Stomach (tissue), 9 donors: ENCODE data around the gene ZDBF2. TPM values are rescaled to one million over a fixed set of nuclear protein-coding genes. Genes with fewer than 3 reads are reported as not detected.

Experiments used
- DNase-seq, 2 donors: peaks; one replicate each; pipeline versions ENCODE4 v3.0.0 to v3.0.0-alpha.2; 2013 to 2019
- H3K27ac ChIP-seq, 5 donors: fragments of 200-600 bp in 4 of 5; sonication (generic) in 4 of 5; one replicate each; pipeline ENCODE4 v1.5.1; 2013 to 2019; ENCODE audit warnings: mild to moderate bottlenecking in 1 of 5, moderate library complexity in 1 of 5
- H3K27me3 ChIP-seq, 3 donors: fragments of 200-600 bp; sonication (generic); one replicate each; pipeline ENCODE4 v1.5.1; 2017 to 2019; ENCODE audit warnings: mixed run types in 1 of 3
- H3K36me3 ChIP-seq, 4 donors: fragments of 200-600 bp; sonication (generic); 1 replicate in 3 of 4; 2 replicates in 1 of 4; pipeline ENCODE4 v1.5.1; 2016 to 2019
- H3K4me1 ChIP-seq, 4 donors: fragments of 200-600 bp; sonication (generic); one replicate each; pipeline ENCODE4 v1.5.1; 2016 to 2019
- H3K4me3 ChIP-seq, 4 donors: fragments of 200-600 bp; sonication (generic) in 3 of 4; one replicate each; pipeline ENCODE4 v1.5.1; 2016 to 2019; ENCODE audit warnings: mild to moderate bottlenecking in 1 of 4
- H3K9me3 ChIP-seq, 4 donors: fragments of 200-600 bp; sonication (generic); one replicate each; pipeline ENCODE4 v1.5.1; 2016 to 2019
- CTCF ChIP-seq, 7 experiments: fragments of 450-650 bp in 4 of 7; fragments of 200-600 bp in 3 of 7; sonication (generic) in 3 of 7; IDR thresholded peaks; one replicate each; pipeline ENCODE4 v1.5.1; 2016 to 2019; ENCODE audit warnings: antibody characterized with exemption in 7 of 7, control low read depth in 2 of 7, mild to moderate bottlenecking in 1 of 7
- EP300 ChIP-seq: sonication (generic); formaldehyde crosslinking; IDR thresholded peaks from one replicate; pipeline ENCODE4 v1.6.1; 2017; ENCODE audit warnings: antibody characterized with exemption
- POLR2A ChIP-seq, 4 donors: fragments of 450-650 bp; IDR thresholded peaks; one replicate each; pipeline ENCODE4 v1.6.1; 2016; ENCODE audit warnings: antibody characterized with exemption in 4 of 4, control low read depth in 2 of 4, mild to moderate bottlenecking in 1 of 4, moderate library complexity in 1 of 4
- POLR2AphosphoS5 ChIP-seq, 3 donors: sonication (generic); formaldehyde crosslinking; IDR thresholded peaks; one replicate each; pipeline ENCODE4 v1.6.1; 2016; ENCODE audit warnings: antibody characterized with exemption in 3 of 3
- WGBS, 5 donors: extraction: QIAGEN DNeasy Blood & Tissue Kit in 3 of 5; methylation state at CpG; one replicate each; pipeline versions ENCODE4 v1.1.5 to v1.1.7; 2013 to 2018; 5-methylcytosine and 5-hydroxymethylcytosine counted together
- intact Hi-C: fragments of 100-400 bp; cut with DNase I; formaldehyde crosslinking; loops from one replicate; pipeline ENCODE4 v1.15.1; 2023; ENCODE audit warnings: low total_unique reads
- polyA plus RNA-seq, 3 donors: library from polyadenylated mRNA; stranded (reverse); fragments of 200-250 nt; gene quantifications; one replicate each; pipeline ENCODE4 v1.2.3, GENCODE V29; 2013
- total RNA-seq, 5 donors: library from RNA; depleted of rRNA; stranded (reverse); fragments of >200 nt; gene quantifications; one replicate each; pipeline versions ENCODE4 v1.1.0 to v1.2.3, GENCODE V29; 2014 to 2016
- donor health status: healthy with polysubstance abuse.
- donor health status: Bipolar disorder and iron deficiency.
- donor health status: healthy.

The ZDBF2 gene
- total and polyA plus RNA-seq, 8 donors, result 0.93 to 38.5 (median 6.5) TPM

GRCh38 chr2:206250041-206250897 is 24.2 kb upstream of the ZDBF2 start:
- no peak for TF ChIP-seq CTCF (IDR thresholded peaks at IDR 0.05)
- Histone ChIP-seq H3K4me1 (peaks cover 0 to 8% (median 4%) of the 10 kb centered on the region in 4 donors), H3K27me3 (peaks cover 0 to 71% (median 24%) of the 10 kb centered on the region in 3 donors), H3K4me3 (peak overlapping the region; percentile 6 to 32 (median 19)), H3K27ac (no peak overlapping the region), H3K36me3 (no peaks in the 10 kb centered on the region), H3K9me3 (peaks cover 0 to 15% (median 2%) of the 10 kb centered on the region in 4 donors)
- intact Hi-C loops, result no loop called here
- 44 to 49% (median 46%) methylated on average over 45 of the region's 45 CpGs for WGBS, 5 donors
- DNase-seq, result peak in 1 of 2 donors; percentile 31

- no peak for DNase-seq
- intact Hi-C loops, result no loop called here
- WGBS, 5 donors, result 49 to 57% (median 55%) methylated on average over 20 of the region's 20 CpGs
- no peak overlapping the region for H3K27ac ChIP-seq
- no peak overlapping the region for H3K4me3 ChIP-seq
- H3K4me1 ChIP-seq, result peaks cover 0 to 8% (median 4%) of the 10 kb centered on the region in 4 donors
- H3K9me3 ChIP-seq, result peaks cover 0 to 15% (median 2%) of the 10 kb centered on the region in 4 donors
- no peaks in the 10 kb centered on the region for H3K36me3 ChIP-seq
- no peak for TF ChIP-seq CTCF (IDR thresholded peaks at IDR 0.05)
- no peak for TF ChIP-seq POLR2AphosphoS5 (IDR thresholded peaks at IDR 0.05)
- no peak for TF ChIP-seq EP300
- no peak for TF ChIP-seq POLR2A (IDR thresholded peaks at IDR 0.05)
- peaks cover 0 to 96% (median 51%) of the 10 kb centered on the region in 3 donors for H3K27me3 ChIP-seq
These were observed 21.2 kb upstream of the ZDBF2 start for GRCh38 chr2:206253125-206253776.

GRCh38 chr2:206253777-206254166 is 20.7 kb upstream of the ZDBF2 start:
- no peak overlapping the region for H3K27ac ChIP-seq
- peaks cover 0 to 100% (median 56%) of the 10 kb centered on the region in 3 donors for H3K27me3 ChIP-seq
- TF ChIP-seq EP300, result no peak
- TF ChIP-seq POLR2AphosphoS5 (IDR thresholded peaks at IDR 0.05), result no peak
- TF ChIP-seq POLR2A (IDR thresholded peaks at IDR 0.05), result no peak
- TF ChIP-seq CTCF (IDR thresholded peaks at IDR 0.05), result no peak
- WGBS, 5 donors, result 40 to 52% (median 51%) methylated on average over 5 of the region's 5 CpGs
- intact Hi-C loops, result no loop called here
- H3K36me3 ChIP-seq, result no peaks in the 10 kb centered on the region
- DNase-seq, result no peak
- H3K4me1 ChIP-seq, result peaks cover 0 to 8% (median 4%) of the 10 kb centered on the region in 4 donors
- peaks cover 0 to 15% (median 2%) of the 10 kb centered on the region in 4 donors for H3K9me3 ChIP-seq
- no peak overlapping the region for H3K4me3 ChIP-seq

GRCh38 chr2:206255003-206255402 is 19.5 kb upstream of the ZDBF2 start:
- Histone ChIP-seq H3K36me3 (no peaks in the 10 kb centered on the region), H3K4me3 (no peak overlapping the region), H3K9me3 (peaks cover 0 to 15% (median 2%) of the 10 kb centered on the region in 4 donors), H3K27ac (no peak overlapping the region), H3K4me1 (peaks cover 0 to 8% (median 4%) of the 10 kb centered on the region in 4 donors), H3K27me3 (peaks cover 0 to 100% (median 68%) of the 10 kb centered on the region in 3 donors)
- intact Hi-C loops, result no loop called here
- WGBS, 5 donors, result 19 to 40% (median 37%) methylated on average over 2 of the region's 2 CpGs
- TF ChIP-seq POLR2AphosphoS5 (IDR thresholded peaks at IDR 0.05), result no peak
- no peak for DNase-seq
